SU-DHL-6 (cell line): ENCODE measurements around the gene IZUMO2.

Source experiments
- H2AFZ ChIP-seq: fragments of 200-600 bp; sonication (generic); 2 replicates; pipeline ENCODE4 v1.6.1; 2014; ENCODE audit warnings: low read depth, mild to moderate bottlenecking, moderate library complexity, mixed read lengths, antibody characterized with exemption, low read length; ENCODE audit not compliant: severe bottlenecking
- H3F3A ChIP-seq: fragments of 200-600 bp; shearing (Covaris generic); 2 replicates; pipeline ENCODE4 v1.6.0; 2016; ENCODE audit warnings: antibody characterized with exemption, mild to moderate bottlenecking; ENCODE audit not compliant: insufficient read depth
- H3K27ac ChIP-seq: fragments of 200-600 bp; sonication (generic); 2 replicates; pipeline ENCODE4 v1.5.1; 2016; ENCODE audit warnings: low read depth, mild to moderate bottlenecking, low read length, moderate library complexity, mixed read lengths
- H3K27me3 ChIP-seq: fragments of 200-600 bp; sonication (generic), shearing (Covaris generic); 2 replicates; pipeline ENCODE4 v1.6.0; 2014; ENCODE audit warnings: mild to moderate bottlenecking, low read length
- H3K36me3 ChIP-seq: fragments of 200-600 bp; sonication (generic); 2 replicates; pipeline ENCODE4 v1.6.1; 2014; ENCODE audit warnings: mild to moderate bottlenecking, low read length, mixed read lengths
- H3K4me2 ChIP-seq: fragments of 300-600, 200-600 bp; shearing (Covaris generic), sonication (generic); 2 replicates; pipeline ENCODE4 v1.6.0; 2014; ENCODE audit warnings: low read length, low read depth, mild to moderate bottlenecking; ENCODE audit not compliant: poor library complexity, severe bottlenecking
- H3K4me3 ChIP-seq: fragments of 200-600 bp; sonication (generic); 2 replicates; pipeline ENCODE4 v1.5.1; 2014; ENCODE audit warnings: antibody characterized with exemption, low read length, mild to moderate bottlenecking, mixed read lengths; ENCODE audit not compliant: insufficient read depth, poor library complexity, severe bottlenecking
- H3K79me2 ChIP-seq: fragments of 200-600 bp; sonication (generic); 2 replicates; pipeline ENCODE4 v1.6.1; 2014; ENCODE audit warnings: mild to moderate bottlenecking, low read length, moderate library complexity; ENCODE audit not compliant: insufficient read depth
- H3K9ac ChIP-seq: fragments of 200-600 bp; sonication (generic); 2 replicates; pipeline ENCODE4 v1.7.0; 2014; ENCODE audit warnings: mild to moderate bottlenecking, low read length
- H3K9me2 ChIP-seq: fragments of 200-600 bp; sonication (generic); replicated peaks from 2 replicates; pipeline ENCODE4 v1.6.1; 2014; ENCODE audit warnings: low read length; ENCODE audit not compliant: insufficient read depth
- H3K9me3 ChIP-seq: fragments of 200-600 bp; sonication (generic); 2 replicates; pipeline ENCODE4 v1.6.1; 2014; ENCODE audit warnings: low read length, mixed read lengths; ENCODE audit not compliant: insufficient read depth
- H4K20me1 ChIP-seq: fragments of 200-600 bp; sonication (generic); 2 replicates; pipeline ENCODE4 v1.6.1; 2014; ENCODE audit warnings: low read depth, mild to moderate bottlenecking, antibody characterized with exemption, low read length, moderate library complexity, mixed read lengths
- EZH2phosphoT487 ChIP-seq: fragments of 200-600 bp; sonication (generic), shearing (Covaris generic); conservative IDR thresholded peaks from 2 replicates; pipeline ENCODE4 v1.6.1; 2018; ENCODE audit warnings: mild to moderate bottlenecking, antibody characterized with exemption, low read length, moderate library complexity, mixed read lengths
- TF ChIP-seq, protein P1 (sequence below): fragments of 200-600 bp; sonication (generic); IDR thresholded peaks from one replicate; pipeline ENCODE4 v1.5.1; 2017; ENCODE audit warnings: antibody characterized with exemption, mild to moderate bottlenecking, low read length, moderate library complexity; ENCODE audit not compliant: insufficient read depth, poor library complexity, severe bottlenecking

Gene IZUMO2

DNA sequence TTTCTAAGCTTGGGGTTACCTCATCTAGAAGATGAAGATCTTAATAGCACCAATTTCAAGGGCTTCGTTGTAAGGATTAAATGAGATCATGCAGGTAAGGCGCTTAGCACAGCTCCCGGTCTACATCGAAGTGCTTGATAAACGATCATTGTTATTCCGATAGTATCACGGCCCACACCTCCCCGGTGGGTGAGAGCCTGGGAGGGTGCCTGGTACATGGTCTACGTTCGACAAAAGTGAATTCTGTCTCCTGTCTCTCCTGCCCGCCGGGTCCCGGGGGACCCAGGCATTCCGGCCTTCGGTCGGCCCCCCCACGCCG is 39.8 kb upstream of the IZUMO2 start:
- Histone ChIP-seq H3K4me2 (no peak overlapping the region), H3K27ac (no peak overlapping the region), H2AFZ (no peak overlapping the region)

DNA sequence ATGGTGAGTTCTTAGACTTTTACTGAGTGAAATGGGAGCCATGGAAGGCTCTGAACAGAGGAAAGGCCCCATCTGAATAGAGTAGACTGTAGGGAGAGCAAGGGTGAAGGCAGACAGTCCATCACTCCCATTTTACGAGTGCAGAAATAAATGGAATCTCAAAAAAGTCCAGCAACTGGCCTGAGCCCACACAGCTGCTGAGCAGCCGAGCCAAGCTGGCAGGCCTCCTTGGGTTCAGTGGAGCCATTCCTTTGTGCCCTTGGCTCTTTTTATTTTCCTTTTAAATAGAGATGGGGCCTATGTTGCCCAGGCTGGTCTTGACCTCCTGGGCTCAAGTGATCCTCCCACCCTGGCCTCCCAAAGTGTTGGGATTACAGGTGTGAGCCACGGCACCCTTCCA is 39.3 kb upstream of the IZUMO2 start:
- Histone ChIP-seq H3K4me3 (no peak overlapping the region), H3K4me2 (no peak overlapping the region), H3K79me2 (no peaks in the 10 kb centered on the region), H3K27me3 (no peaks in the 10 kb centered on the region), H3K9ac (no peak overlapping the region), H3K9me2 (no peaks in the 10 kb centered on the region), H3K9me3 (no peaks in the 10 kb centered on the region), H3K27ac (no peak overlapping the region), H4K20me1 (no peaks in the 10 kb centered on the region), H2AFZ (no peak overlapping the region), H3K36me3 (no peaks in the 10 kb centered on the region), H3F3A (no peaks in the 10 kb centered on the region)
- TF ChIP-seq, protein P1, sequence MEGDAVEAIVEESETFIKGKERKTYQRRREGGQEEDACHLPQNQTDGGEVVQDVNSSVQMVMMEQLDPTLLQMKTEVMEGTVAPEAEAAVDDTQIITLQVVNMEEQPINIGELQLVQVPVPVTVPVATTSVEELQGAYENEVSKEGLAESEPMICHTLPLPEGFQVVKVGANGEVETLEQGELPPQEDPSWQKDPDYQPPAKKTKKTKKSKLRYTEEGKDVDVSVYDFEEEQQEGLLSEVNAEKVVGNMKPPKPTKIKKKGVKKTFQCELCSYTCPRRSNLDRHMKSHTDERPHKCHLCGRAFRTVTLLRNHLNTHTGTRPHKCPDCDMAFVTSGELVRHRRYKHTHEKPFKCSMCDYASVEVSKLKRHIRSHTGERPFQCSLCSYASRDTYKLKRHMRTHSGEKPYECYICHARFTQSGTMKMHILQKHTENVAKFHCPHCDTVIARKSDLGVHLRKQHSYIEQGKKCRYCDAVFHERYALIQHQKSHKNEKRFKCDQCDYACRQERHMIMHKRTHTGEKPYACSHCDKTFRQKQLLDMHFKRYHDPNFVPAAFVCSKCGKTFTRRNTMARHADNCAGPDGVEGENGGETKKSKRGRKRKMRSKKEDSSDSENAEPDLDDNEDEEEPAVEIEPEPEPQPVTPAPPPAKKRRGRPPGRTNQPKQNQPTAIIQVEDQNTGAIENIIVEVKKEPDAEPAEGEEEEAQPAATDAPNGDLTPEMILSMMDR: no peak
- no peak for TF ChIP-seq EZH2phosphoT487

More for the DNA sequence above, 39.8 kb upstream of the IZUMO2 start:
- Histone ChIP-seq H3K36me3 (no peaks in the 10 kb centered on the region), H3K79me2 (no peaks in the 10 kb centered on the region), H3K9ac (no peak overlapping the region), H3F3A (no peaks in the 10 kb centered on the region), H3K9me3 (no peaks in the 10 kb centered on the region), H3K4me3 (no peak overlapping the region), H3K9me2 (no peaks in the 10 kb centered on the region), H4K20me1 (no peaks in the 10 kb centered on the region), H3K27me3 (no peaks in the 10 kb centered on the region)
- TF ChIP-seq, protein P1: no peak
- TF ChIP-seq EZH2phosphoT487: no peak

DNA sequence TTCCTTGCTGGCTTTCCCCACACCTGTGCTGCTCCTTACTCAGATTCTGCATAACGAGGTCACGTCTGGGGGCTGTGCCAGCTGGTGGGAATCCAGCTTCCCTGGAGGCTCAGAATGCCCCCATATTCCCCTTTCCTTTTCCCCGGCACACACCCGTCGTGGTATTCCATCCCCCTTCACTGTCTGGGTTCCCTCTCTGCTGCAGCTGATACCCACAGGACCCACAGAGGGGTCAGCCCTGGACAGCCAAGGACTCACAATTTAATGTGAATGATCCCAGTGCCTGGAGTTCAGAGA is 36.1 kb upstream of the IZUMO2 start:
- Histone ChIP-seq H3K36me3 (no peaks in the 10 kb centered on the region), H3K9me2 (no peaks in the 10 kb centered on the region), H3K9ac (no peak overlapping the region), H4K20me1 (no peaks in the 10 kb centered on the region), H3K9me3 (no peaks in the 10 kb centered on the region), H3K79me2 (no peaks in the 10 kb centered on the region), H3K27ac (no peak overlapping the region), H3K27me3 (no peaks in the 10 kb centered on the region), H3K4me2 (no peak overlapping the region), H3K4me3 (no peak overlapping the region), H3F3A (no peaks in the 10 kb centered on the region), H2AFZ (no peak overlapping the region)
- TF ChIP-seq, protein P1: no peak
- no peak for TF ChIP-seq EZH2phosphoT487
